Measurements from ENCODE around the gene SYNPR. TPM values are rescaled to one million over a fixed set of nuclear protein-coding genes. Genes with fewer than 3 reads are reported as not detected.

SYNPR gene
- total RNA-seq, 1 experiment from 2014 or later, result 0.17 TPM

- Histone ChIP-seq H3T11ph (ENCODE audit: low read length) (no peak overlapping the region), H3K27ac (ENCODE audit: insufficient read length, low read depth, low read length) (no peak overlapping the region), H3K9ac (ENCODE audit: extremely low read depth, insufficient read length, low read length) (no peak overlapping the region), H2BK120ac (ENCODE audit: low read depth, low read length, poor library complexity, severe bottlenecking) (no peak overlapping the region), H3K23me2 (ENCODE audit: insufficient read length, low read depth, low read length, poor library complexity, severe bottlenecking) (no peaks in the 10 kb centered on the region), H4K91ac (ENCODE audit: insufficient read length, low read depth, low read length) (no peak overlapping the region), H3K4ac (ENCODE audit: low read depth, low read length) (no peak overlapping the region), H4K5ac (ENCODE audit: insufficient read length, low read depth, low read length) (no peak overlapping the region), H3K79me1 (ENCODE audit: insufficient read depth, low read depth, low read length, poor library complexity, severe bottlenecking) (no peaks in the 10 kb centered on the region), H2BK5ac (ENCODE audit: insufficient read length, low read length) (no peak overlapping the region), H2AFZ (ENCODE audit: low read length) (no peak overlapping the region), H3K18ac (ENCODE audit: insufficient read length, low read depth, low read length) (no peak overlapping the region), H3K9me3 (ENCODE audit: control insufficient read depth, low read depth, low read length) (no peaks in the 10 kb centered on the region), H3K14ac (ENCODE audit: insufficient read depth, low read length) (no peak overlapping the region), H3K4me2 (ENCODE audit: insufficient read depth, insufficient read length, low read length) (no peak overlapping the region), H2AK5ac (ENCODE audit: insufficient read length, low read length) (no peak overlapping the region), H3K79me2 (ENCODE audit: insufficient read depth, low read length) (no peaks in the 10 kb centered on the region), H4K20me1 (ENCODE audit: control insufficient read depth, insufficient read depth, insufficient read length) (no peaks in the 10 kb centered on the region), H3K4me1 (ENCODE audit: insufficient read depth, low read length) (no peaks in the 10 kb centered on the region), H3K56ac (ENCODE audit: insufficient read length, low read depth, low read length) (no peak overlapping the region), H3K27me3 (ENCODE audit: insufficient read depth, low read length) (no peaks in the 10 kb centered on the region), H3K23ac (ENCODE audit: insufficient read length, low read depth, low read length) (no peak overlapping the region), H2BK20ac (ENCODE audit: low read depth, low read length, poor library complexity, severe bottlenecking) (no peak overlapping the region), H2BK12ac (ENCODE audit: insufficient read length, low read depth, low read length) (no peak overlapping the region), H4K8ac (replicated peaks; ENCODE audit: insufficient read length, low read depth, low read length) (no peak overlapping the region), H2BK15ac (ENCODE audit: low read depth, low read length) (no peak overlapping the region)
- H3K4me3 Mint-ChIP-seq, result no peak overlapping the region
- no peak for DNase-seq
- TF ChIP-seq CTCF (conservative IDR thresholded peaks at IDR 0.05), result no peak
- no peak overlapping the region for H3K27ac Mint-ChIP-seq
- H3K27me3 Mint-ChIP-seq (ENCODE audit: low read depth), result no peaks in the 10 kb centered on the region
- peaks cover 0 to 4% of the 10 kb centered on the region in 2 experiments; a peak in 2 of 4 replicates for H3K4me1 Mint-ChIP-seq
- no peaks in the 10 kb centered on the region for H3K36me3 Mint-ChIP-seq (ENCODE audit: insufficient read depth in 1 of 3, low read depth in 3 of 3)
- no peaks in the 10 kb centered on the region; a peak in 1 of 5 replicates for H3K9me3 Mint-ChIP-seq
- WGBS (ENCODE audit: extremely low coverage, insufficient read length, low lambda C conversion rate), result no CpG with 5 or more reads among the region's 1 CpG
These were observed 260.8 kb downstream of the SYNPR start for GRCh38 chr3:63538919-63539318.

All from H9 (cell line).